NCI-H2196 treated with DMSO at 0.1 percent for 48 hours (cell line): ENCODE measurements around the gene NACC1.

Experiments
- DNase-seq: peaks from one replicate; lab custom pipeline; 2025; ENCODE audit not compliant: unreplicated experiment; lab: John Stamatoyannopoulos, UW

Gene NACC1

GRCh38 chr19:13117772-13118423 lies at the start of gene NACC1:
NACC1 (plus strand) TSS chr19:13118264; CDS start chr19:13135208, 16,944 bp downstream.
- DNase-seq: peak; percentile 88

- no peak for DNase-seq
These were observed 48.4 kb upstream of the NACC1 start for GRCh38 chr19:13069415-13070359.

- DNase-seq: no peak
These were observed 47.5 kb upstream of the NACC1 start for GRCh38 chr19:13070425-13071140.

GRCh38 chr19:13071444-13072187 lies 46.4 kb upstream of the NACC1 start:
- no peak for DNase-seq

- no peak for DNase-seq
These were observed 45.7 kb upstream of the NACC1 start for GRCh38 chr19:13072188-13072908.

GRCh38 chr19:13073263-13073662 lies 44.8 kb upstream of the NACC1 start:
- DNase-seq: no peak

GRCh38 chr19:13074378-13074777 lies 43.7 kb upstream of the NACC1 start:
- DNase-seq: no peak

- DNase-seq: no peak
These were observed 41.7 kb upstream of the NACC1 start for GRCh38 chr19:13076320-13076719.

GRCh38 chr19:13076787-13077186 lies 41.3 kb upstream of the NACC1 start:
- no peak for DNase-seq

GRCh38 chr19:13077240-13077639 lies 40.8 kb upstream of the NACC1 start:
- DNase-seq: no peak

GRCh38 chr19:13078381-13078780 lies 39.7 kb upstream of the NACC1 start:
- no peak for DNase-seq

GRCh38 chr19:13078897-13079541 lies 39.0 kb upstream of the NACC1 start:
- no peak for DNase-seq

GRCh38 chr19:13079542-13079986 lies 38.5 kb upstream of the NACC1 start:
- no peak for DNase-seq

GRCh38 chr19:13082192-13083007 lies 35.7 kb upstream of the NACC1 start:
- no peak for DNase-seq

GRCh38 chr19:13083008-13083404 lies 35.1 kb upstream of the NACC1 start:
- no peak for DNase-seq

GRCh38 chr19:13083627-13084026 lies 34.4 kb upstream of the NACC1 start:
- DNase-seq: no peak

- DNase-seq: no peak
These were observed 32.4 kb upstream of the NACC1 start for GRCh38 chr19:13085666-13086065.

- DNase-seq: no peak
These were observed 31.7 kb upstream of the NACC1 start for GRCh38 chr19:13086341-13086740.

- DNase-seq: no peak
These were observed 30.8 kb upstream of the NACC1 start for GRCh38 chr19:13087295-13087694.
